ENCODE data around the gene KCNH8. TPM values are rescaled to one million over a fixed set of nuclear protein-coding genes. Genes with fewer than 3 reads are reported as not detected.

The KCNH8 gene
- total RNA-seq, 1 donor = not detected

- no peak for DNase-seq (ENCODE audit: low read depth)
- TF ChIP-seq CTCF (IDR thresholded peaks at IDR 0.05; ENCODE audit: insufficient read depth, low read length) = no peak
- H3K4me3 ChIP-seq (ENCODE audit: low read depth, low read length) = no peak overlapping the region
Measured at GRCh38 chr3:19365471-19365870, 217.2 kb downstream of the KCNH8 start.

DNA sequence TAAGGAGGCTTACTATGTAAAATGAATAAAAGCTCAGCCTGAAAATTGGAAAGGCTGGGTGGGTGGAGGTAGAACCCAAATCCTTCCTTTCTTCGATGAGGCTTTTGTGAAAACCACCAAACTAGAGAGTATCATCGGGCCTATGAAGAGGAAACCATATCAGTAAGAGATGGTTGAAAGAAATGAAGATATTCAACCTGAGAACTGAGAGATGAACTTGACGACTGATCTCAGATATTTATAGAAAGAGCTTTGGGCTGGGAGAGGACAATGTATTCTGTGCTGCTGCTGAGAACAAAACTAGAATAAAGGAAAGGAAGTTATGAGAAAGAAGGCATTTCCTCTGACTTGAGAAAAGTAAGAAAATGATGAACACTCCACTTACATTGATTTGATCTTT is 236.6 kb downstream of the KCNH8 start:
- TF ChIP-seq CTCF (IDR thresholded peaks at IDR 0.05; ENCODE audit: insufficient read depth, low read length) = no peak
- H3K4me3 ChIP-seq (ENCODE audit: low read depth, low read length) = no peak overlapping the region
- no peak for DNase-seq (ENCODE audit: low read depth)

DNA sequence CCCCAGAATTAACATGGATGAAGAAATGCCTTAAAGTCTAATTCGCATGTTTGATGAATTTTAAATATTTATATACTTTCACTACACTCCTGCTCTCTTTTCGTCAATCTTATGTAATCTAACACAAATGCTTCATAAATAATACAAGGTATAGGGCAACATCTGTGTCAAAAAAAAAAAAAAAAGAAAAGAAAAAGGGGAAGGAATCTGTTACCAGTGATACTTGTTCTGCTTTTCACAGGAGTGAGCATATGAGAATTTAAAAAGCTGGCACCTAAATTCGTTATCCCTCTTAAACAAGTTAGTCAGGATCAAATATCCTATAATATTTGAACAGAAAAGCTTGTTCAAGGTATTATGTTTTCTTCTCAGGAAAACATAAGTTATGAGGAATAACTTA is 243.8 kb downstream of the KCNH8 start:
- no peak overlapping the region for H3K4me3 ChIP-seq (ENCODE audit: low read depth, low read length)
- DNase-seq (ENCODE audit: low read depth) = no peak
- TF ChIP-seq CTCF (IDR thresholded peaks at IDR 0.05; ENCODE audit: insufficient read depth, low read length) = no peak

GRCh38 chr3:19394946-19395345 is 246.6 kb downstream of the KCNH8 start:
- no peak for TF ChIP-seq CTCF (IDR thresholded peaks at IDR 0.05; ENCODE audit: insufficient read depth, low read length)
- no peak overlapping the region for H3K4me3 ChIP-seq (ENCODE audit: low read depth, low read length)

DNA sequence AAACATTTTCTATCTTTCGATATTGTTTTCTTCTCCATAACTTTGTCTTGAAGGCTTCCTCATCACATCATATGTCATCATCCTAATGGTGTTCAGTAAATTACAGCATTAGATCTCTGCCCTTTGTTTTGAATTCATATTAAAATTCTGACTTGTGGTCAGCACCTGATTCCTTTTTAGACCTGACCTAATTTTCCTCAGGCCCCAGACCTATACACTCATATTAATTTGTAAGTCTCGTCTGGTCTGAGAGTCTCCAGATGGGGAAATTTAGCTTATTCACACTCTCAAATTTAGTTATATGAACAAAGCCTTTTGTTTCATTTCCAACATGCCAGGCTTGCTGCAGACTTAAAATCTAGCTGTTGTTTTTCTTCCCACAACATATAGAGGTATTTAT is 248.4 kb downstream of the KCNH8 start:
- no peak for TF ChIP-seq CTCF (IDR thresholded peaks at IDR 0.05; ENCODE audit: insufficient read depth, low read length)
- no peak overlapping the region for H3K4me3 ChIP-seq (ENCODE audit: low read depth, low read length)
- DNase-seq (ENCODE audit: low read depth) = no peak

More at GRCh38 chr3:19394946-19395345, 246.6 kb downstream of the KCNH8 start:
- no peak for DNase-seq (ENCODE audit: low read depth)

- no peak overlapping the region for H3K4me3 ChIP-seq (ENCODE audit: low read depth, low read length)
- DNase-seq (ENCODE audit: low read depth) = no peak
- TF ChIP-seq CTCF (IDR thresholded peaks at IDR 0.05; ENCODE audit: insufficient read depth, low read length) = no peak
Measured at GRCh38 chr3:19399356-19399755, 251.0 kb downstream of the KCNH8 start.

DNA sequence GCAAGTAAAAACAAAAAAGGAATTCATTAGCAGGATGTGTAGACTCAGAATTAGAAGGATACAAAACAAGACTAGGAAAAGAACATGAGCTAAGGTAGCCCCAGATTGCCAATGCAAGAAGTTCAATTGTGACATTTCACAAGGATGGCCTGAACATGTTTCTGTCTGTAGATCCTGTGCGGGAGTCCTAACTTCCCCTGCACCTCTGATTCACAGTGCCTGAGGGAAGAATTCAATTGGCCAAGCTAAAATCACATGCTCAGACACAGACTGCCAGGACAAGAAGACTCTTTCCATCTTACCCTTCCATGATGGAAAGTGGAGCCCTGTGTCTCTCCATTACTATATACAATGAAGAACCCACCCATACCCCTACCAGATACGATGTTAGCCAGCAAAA is 251.5 kb downstream of the KCNH8 start:
- TF ChIP-seq CTCF (IDR thresholded peaks at IDR 0.05; ENCODE audit: insufficient read depth, low read length) = no peak
- no peak overlapping the region for H3K4me3 ChIP-seq (ENCODE audit: low read depth, low read length)
- DNase-seq (ENCODE audit: low read depth) = no peak
